Medulla oblongata (tissue), 1 donor: ENCODE data around the gene POLE3.
"Not testable (repeated sequence)": the region's sequence is repeated elsewhere in the genome, so short reads cannot be mapped to it uniquely, and the experiment has no call there.

ENCODE experiments used
- DNase-seq: peaks from one replicate; pipeline ENCODE4 v3.0.0-alpha.2; 2015; ENCODE audit errors: extremely low spot score

The POLE3 gene

DNA sequence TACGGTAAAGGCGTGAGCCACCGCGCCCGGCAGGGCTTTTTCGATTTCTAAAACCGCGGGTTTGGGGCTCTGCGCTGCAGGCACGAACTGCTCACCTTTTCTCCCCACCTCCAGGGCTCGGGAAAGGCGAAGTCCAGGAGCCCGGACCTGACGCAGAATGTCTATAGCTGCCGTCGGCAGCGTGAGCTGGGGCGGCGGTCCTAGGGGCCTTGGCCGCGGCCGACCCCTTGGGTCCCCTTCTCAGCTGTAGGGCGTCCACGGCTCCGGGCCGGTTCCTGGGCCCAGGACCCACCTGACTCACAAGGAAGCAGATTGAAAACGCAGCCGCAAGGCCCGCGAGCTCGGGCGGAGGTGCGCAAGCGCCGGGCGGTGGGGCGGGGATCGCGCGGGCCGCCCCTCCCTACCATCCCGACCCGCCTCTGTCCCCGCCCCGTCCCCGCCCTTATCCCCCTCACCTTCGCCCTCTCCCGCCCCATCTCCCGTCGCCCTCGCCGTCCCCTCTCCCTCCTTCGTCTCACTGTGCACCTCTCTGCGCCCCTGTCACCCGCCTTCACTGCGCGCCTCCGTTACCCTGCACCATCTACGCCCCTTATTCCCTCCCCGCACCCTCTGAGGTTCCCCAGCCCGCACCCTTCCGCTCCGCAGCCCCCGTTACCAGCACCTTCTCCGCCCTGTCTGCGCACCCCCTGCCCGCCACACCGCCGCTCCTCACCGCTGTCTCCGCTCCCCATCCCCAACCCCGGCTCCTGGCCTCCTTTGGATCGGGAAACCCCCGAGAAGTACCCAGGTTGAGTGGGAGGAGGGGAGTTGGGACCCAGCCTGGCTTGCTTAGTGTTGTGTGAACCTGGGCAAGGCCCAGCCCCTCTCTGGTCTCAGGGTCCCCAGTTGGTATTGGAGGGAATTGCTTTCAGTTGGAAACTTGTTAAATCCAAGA is 33.6 kb downstream of the POLE3 start, which contains the start of gene HDHD3:
Gene HDHD3 (minus strand): TSS at position 353 of the 934 bp plus-strand sequence. CDS start 2,632 bp downstream, outside the sequence.
- peak; percentile 79 for DNase-seq

DNA sequence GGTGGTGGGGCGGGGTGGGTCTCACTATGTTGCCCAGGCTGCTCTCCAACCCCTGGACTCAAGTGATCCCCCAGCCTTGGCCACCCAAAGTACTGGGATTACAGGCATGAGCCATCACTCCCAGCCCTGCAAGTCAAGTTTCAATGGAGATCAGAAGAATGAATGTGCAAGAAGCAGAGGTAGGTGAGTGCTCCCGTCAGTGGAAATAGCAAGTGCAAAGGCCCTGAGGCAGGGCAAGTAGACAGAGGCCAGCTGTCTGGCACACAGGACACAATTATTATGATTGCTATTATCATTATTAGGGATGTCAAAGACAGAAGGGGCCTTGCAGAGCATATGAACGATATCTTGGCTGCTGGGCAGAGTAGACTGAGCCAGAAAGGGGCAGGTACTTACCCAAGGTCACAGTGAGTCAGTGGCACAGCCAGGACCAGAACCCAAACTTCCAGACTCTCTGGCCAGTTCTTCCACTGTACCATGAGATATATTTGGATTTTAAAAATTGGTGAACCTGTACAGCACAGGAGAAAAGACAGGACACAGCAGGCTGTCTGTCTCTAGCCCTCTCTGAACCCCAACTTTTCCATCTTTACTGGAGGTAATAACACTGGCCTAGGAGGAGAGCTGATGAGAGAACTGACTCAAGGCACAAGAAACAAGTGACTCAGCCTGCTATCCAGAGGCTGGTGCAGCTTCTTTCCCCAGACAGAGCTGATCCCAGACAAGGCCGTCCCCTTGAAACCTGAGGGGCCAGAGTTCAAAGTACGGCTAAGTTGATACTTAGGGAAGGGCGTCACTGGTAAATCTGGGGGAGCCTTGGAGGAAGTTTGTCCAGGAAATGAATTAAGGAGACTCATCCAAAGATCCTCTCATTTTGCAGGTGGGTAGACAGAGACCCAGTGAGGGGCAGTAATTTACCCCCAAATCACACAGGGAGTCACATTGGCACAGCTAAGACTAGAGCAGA is 35.1 kb downstream of the POLE3 start:
- DNase-seq = no peak

DNA sequence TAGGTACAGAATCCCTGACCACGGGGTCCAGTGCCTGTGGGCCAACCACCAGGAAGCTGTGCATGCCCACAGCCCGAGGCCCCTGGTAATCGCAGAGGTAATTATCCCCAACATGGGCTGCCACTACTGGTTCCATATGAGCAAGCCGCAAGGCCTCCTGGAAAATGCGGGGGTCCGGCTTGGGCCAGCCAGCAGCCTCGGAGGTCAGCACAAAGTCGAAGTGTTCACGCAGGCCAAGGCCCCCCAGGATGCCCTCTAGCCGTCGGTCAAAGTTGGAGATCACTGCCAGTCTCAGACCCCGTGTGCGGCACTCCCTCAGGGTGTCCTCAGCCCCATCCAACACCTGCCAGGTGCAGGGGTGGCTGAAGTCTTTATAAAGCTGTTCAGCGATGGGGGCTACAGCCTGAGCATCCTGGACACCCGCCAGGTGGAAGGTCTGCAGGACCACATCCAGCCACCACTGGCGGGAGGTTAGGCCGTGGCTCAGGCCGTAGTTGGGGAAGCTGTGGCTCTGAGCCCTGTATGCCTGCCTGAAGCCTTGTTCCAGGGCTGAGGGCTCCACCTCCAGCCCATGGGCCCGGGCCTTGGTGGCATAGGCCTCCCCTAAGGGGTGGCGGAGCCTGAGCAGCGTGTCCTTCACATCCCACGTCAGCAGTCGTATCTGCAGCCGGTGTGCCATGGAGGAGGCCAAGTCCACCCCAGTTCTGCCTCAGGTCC is 36.6 kb downstream of the POLE3 start:
- no peak for DNase-seq

DNA sequence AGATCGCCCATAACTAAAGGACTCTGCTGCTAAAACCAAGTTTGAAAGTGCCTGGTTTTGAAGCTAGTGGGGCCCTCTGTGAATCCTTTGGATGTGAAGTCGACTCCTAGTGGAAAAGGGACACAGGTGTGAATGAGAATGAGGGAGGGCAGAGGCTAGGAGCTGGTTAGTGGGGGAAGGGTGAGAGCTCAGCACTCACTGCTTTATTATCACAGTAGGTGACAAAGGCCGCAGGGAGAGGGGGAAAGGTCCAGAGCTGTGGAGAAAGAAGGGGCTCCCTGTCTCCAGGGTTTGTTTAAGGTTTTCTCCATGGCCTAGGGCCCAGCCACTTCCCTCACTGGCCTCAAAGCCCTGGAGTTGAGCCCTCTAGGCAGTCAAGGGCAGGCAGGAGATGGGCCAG is 37.2 kb downstream of the POLE3 start:
- DNase-seq = no peak

DNA sequence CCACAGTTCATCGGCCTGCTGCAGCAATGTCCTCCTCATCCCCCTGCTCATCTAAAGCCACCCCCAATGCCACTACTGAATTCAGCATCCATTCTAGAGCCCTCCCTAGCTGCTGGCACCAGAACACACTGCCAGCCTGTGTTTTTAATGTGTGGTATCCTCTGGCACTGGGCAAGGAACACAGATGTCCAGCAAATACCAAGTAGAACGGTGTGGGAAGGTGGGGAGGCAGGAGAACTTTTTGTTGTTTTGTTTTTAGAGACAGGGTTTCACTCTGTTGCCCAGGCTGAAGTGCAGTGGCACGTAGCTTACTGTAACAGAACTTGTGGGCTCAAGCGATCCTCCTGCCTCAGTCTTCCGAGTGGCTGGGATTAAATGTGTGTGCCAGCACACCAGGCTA is 38.4 kb downstream of the POLE3 start:
- DNase-seq = no peak

DNA sequence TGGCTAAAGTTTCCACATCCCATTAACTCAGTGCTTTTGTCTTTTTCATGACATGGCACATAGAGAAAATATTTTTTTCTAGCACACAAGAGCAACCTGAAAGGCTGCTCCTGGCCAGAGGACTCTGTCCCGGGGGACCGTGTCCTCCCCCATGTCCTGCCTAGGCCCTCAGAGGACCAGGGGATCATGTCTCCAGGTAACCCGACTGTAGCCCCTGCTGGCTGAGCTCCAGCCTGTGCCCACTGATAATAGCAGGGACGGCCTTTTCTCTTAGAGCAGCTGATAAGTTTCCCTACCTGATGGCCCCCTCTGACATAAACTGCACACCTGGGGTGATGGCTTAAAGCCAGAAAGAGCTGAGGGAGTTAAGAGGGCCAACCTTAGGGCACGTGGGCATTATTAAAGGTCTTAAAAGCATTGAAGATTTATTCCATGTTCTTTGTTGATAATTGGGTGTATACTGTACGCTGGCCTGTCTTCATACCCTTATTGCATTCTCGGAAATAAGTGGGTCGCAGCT is 39.6 kb downstream of the POLE3 start:
- no peak for DNase-seq

DNA sequence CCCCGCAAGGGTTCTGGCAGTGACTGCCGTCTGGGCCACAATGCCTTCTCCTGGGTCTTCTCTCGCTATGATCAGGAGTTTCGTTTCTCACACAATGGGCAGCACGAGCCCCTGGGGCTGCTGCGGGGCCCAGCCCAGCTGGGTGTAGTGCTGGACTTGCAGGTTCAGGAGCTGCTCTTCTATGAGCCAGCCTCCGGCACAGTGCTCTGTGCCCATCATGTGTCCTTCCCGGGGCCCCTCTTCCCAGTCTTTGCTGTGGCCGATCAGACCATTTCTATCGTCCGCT is 40.7 kb downstream of the POLE3 start:
- no peak for DNase-seq

DNA sequence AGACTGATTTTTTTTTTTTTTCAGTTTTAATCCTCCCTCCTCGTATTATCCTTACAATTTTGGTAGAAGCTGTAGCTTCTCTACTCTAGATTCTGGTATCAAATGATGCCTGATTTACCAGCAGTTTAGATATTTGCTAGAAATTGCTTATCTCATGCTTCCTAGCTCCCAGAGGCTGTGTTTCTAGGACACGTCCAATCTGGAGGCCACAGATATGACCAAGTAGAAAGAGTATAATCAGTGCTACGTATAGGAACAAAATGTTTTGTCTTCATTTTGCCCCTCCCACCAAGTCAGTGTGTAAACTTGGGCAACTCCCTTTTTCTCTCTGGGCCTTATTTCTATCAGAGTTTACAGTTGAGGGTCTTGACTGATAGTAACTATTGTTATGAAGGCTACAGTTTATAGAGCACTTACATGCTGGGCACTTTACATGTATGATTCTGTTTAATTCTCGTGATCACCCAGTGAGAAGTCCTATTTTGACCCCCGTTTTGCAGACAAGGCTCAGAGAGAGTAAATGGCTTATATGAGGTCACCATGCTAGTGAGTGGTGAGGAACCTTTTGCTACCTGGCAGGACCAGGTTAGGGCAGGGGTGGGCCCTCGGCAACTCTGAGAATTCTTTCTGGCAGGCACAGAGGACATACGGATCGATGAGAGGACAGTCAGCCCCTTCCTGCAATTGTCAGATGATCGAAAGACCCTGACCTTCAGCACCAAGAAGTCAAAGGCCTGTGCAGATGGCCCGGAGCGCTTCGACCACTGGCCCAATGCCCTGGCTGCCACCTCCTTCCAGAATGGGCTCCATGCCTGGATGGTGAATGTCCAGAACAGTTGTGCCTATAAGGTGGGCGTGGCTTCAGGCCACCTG is 41.3 kb downstream of the POLE3 start:
- DNase-seq = no peak

DNA sequence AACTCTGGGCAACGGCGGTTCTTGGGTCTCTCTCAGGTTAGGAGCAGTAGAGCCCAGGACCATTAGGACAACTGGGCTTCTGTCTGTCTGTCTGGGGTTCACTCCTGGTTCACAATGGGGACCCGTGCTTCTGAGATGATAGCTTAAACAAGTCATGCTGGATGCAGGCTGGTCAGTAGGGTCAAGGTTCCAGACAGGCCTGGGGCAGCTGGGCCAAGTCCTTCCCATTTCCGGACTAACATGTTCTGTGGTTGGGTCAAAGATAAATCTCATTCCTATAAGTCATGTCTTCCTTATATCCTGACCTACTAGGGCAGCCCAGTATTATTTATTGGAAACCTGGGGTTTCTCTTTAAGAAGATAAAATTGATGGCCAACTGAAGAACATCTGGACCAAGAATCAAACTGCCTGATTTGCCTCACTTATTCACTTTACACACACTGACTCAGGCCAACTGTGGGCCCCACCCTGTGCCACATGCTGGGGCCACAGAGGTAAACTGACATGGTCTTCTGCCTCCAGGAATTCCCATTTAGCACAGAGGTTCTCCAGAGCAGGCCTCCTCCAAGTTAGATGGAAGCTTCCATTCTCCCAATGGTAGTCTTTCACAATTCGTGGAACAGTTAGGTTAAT is 42.0 kb downstream of the POLE3 start:
- no peak for DNase-seq

DNA sequence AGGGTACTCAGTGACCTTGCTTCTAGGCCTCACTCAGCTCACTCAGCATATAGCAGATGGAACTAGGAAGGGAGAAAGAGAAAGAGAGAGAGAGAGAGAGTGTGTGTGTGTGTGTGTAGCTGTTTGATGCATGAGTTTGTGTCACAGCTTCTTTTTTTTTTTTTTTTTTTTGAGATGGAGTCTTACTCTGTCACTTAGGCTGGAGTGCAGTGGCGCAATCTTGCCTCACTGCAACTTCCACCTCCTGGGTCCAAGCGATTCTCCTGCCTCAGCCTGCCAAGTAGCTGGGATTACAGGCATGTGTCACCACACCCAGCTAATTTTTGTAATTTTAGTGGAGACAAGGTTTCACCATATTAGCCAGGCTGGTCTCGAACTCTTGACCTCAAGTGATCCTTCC is 44.8 kb downstream of the POLE3 start:
- not testable (repeated sequence) for DNase-seq

DNA sequence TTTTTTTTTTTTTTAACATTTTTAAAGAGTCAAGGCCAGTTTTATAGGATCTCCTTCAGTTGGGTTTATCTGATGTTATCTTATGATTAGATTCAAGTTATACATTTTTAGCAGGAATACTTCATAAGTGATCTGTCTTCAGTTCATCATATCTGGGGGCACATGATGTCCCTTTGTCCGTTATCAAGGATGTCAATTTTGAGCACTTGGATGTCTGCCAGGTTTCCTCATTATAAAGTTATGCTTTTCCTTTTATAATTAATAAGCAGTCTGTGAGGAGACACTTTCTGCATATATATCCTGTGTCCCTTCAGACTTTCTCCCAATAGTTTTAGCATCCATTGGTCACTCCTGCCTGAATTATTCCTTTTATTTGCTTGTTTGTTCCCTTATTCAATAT is 45.5 kb downstream of the POLE3 start:
- DNase-seq = no peak

DNA sequence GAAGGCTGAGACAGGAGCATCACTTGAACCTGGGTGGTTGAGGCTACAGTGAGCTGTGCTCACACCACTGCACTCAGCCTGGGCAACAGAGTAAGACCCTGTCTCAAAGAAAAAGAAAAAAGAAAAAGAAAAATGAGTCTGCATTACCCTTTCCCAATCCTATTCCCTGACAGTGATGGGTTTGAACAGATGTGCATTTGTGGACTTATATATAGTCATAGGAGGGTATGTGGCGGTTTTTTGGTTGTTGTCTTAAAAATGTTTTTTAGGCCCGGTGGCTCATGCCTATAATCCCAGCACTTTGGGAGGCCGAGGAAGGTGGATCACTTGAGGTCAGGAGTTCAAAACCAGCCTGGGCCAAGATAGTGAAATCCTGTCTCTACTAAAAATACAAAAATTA is 47.1 kb downstream of the POLE3 start:
- DNase-seq = no peak

DNA sequence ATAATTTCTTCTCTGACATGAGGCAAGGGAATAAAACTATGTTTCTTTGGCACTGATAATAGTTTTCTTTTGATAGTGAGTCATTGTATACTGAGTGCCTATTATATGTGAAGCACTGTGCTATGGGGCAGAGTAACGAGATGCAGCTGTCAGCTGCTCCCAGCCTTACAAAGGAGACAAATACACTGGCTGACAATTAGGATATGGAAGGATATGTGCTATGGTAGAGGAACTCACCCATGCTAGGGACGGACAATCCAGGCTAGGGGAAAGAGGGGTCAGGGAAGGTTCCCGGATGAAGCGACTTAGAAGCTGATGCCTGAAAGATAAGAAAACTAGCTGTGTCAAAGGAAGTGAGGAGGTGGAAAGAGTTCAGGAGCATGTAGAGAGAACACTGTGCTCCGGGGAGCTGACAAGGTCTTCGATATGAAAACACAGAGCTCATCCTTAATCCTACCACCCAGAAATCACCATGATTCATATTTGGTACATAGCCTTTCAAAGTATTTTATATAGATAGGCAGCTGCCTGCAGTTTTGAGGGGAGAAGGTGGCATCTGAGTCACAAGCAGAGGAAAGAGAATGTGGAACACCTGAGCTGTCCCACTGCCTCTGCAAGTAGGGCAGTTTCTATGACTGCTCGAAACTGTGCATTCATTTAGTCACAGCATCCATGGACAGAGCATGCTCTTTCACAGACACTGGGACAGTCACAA is 49.0 kb downstream of the POLE3 start:
- DNase-seq = peak; percentile 28

DNA sequence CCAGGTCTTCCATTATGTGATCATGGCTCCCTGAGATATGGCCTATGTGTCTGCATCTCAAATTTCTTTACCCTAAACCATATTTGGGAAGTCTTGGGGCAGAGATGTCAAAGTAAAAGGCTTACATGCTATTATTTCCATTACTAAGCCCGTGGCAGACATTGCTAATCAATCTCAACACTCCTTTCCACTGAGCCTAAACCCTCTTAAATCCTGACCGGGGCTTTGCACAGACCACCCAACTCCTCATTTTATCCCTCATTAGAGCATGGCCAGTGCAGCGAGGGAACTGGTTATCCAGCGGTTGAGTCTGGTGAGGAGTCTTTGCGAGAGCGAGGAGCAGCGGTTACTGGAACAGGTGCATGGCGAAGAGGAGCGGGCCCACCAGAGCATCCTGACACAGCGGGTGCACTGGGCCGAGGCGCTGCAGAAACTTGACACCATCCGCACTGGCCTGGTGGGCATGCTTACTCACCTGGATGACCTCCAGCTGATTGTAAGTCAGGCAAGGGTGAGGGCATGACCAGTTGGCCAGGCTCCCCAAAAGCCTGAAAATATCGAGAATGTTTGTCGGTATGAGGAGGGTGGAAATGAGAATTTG is 50.1 kb downstream of the POLE3 start:
- DNase-seq = no peak

DNA sequence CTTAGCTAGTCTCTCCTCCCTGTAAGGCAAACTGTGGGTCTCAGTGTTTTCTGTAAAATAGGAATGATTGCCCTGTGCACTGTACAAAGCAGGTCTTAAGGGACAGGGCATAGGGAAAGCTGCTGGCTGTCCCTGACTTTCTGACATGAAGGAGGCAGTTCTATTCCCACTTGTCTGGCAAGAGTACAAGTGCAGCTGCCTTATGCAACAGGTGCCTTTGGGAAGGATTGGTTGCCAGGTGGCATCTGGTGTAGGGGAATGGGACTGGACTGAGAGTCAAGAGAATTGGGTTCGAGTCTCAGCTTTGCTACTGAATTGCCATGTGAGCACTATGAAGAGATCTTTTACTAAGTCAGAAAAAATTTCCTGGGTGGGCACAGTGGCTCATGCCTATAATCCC is 51.1 kb downstream of the POLE3 start:
- DNase-seq = no peak
